Inflammatory macrophage treated with lipopolysaccharide for 1 hour (primary cell): ENCODE data around the gene ARL15.
"Not testable (repeated sequence)": the region's sequence is repeated elsewhere in the genome, so short reads cannot be mapped to it uniquely, and the experiment has no call there.

Experiments used
- DNase-seq, 2 donors: peaks; one replicate each; pipeline ENCODE4 v3.0.0-alpha.2; 2020 to 2022

The ARL15 gene

GRCh38 chr5:53882006-53882675, 428.2 kb downstream of the ARL15 start:
- DNase-seq: peak; percentile 88 to 96

- no peak for DNase-seq
Observed at GRCh38 chr5:53879708-53880323, 430.6 kb downstream of the ARL15 start.

- no peak for DNase-seq
Observed at GRCh38 chr5:53878015-53878414, 432.4 kb downstream of the ARL15 start.

GRCh38 chr5:53877243-53877642, 433.1 kb downstream of the ARL15 start:
- DNase-seq: no peak

GRCh38 chr5:53874409-53874808, 436.0 kb downstream of the ARL15 start:
- peak in 1 of 2 donors; percentile 38 for DNase-seq

- DNase-seq: peak; percentile 42
Observed at GRCh38 chr5:53873235-53873634, 437.1 kb downstream of the ARL15 start.

GRCh38 chr5:53871775-53872174, 438.6 kb downstream of the ARL15 start:
- DNase-seq: peak; percentile 32 to 36

GRCh38 chr5:53871050-53871449, 439.3 kb downstream of the ARL15 start:
- DNase-seq: no peak

- DNase-seq: no peak
Observed at GRCh38 chr5:53858700-53859456, 451.5 kb downstream of the ARL15 start.

GRCh38 chr5:53856506-53856905, 453.9 kb downstream of the ARL15 start:
- DNase-seq: no peak

- DNase-seq: not testable (repeated sequence)
Observed at GRCh38 chr5:53836851-53837430, 473.4 kb downstream of the ARL15 start.

- no peak for DNase-seq
Observed at GRCh38 chr5:53834500-53834899, 475.9 kb downstream of the ARL15 start.
